Psoas muscle (tissue), 8 donors: Measurements from ENCODE around the gene SYNPR. TPM values are rescaled to one million over a fixed set of nuclear protein-coding genes. Genes with fewer than 3 reads are reported as not detected.

Experiments used
- ATAC-seq, 4 donors: fragments of 200-7000 bp; cut with Tn5 transposase; one replicate each; pipeline ENCODE4 v1.9.1; 2020; ENCODE audit warnings: moderate library complexity in 3 of 4, mild to moderate bottlenecking in 2 of 4
- DNase-seq, 2 donors: peaks; one replicate each; pipeline ENCODE4 v3.0.0-alpha.2; 2020
- H3K27ac ChIP-seq: fragments of 200-600 bp; one replicate; pipeline ENCODE4 v1.8.0; 2022
- H3K27me3 ChIP-seq, 3 donors: fragments of 200-600 bp in 1 of 3; one replicate each; pipeline versions ENCODE4 v1.6.1 to v1.8.0; 2013 to 2022; ENCODE audit warnings: low read length in 2 of 3, mild to moderate bottlenecking in 2 of 3, moderate library complexity in 1 of 3; ENCODE audit not compliant: insufficient read depth in 3 of 3
- H3K36me3 ChIP-seq, 2 donors: fragments of 200-600 bp in 1 of 2; one replicate each; pipeline versions ENCODE4 v1.6.1 to v1.8.0; 2013 to 2022; ENCODE audit warnings: low read depth in 1 of 2, mild to moderate bottlenecking in 1 of 2, moderate library complexity in 1 of 2; ENCODE audit not compliant: insufficient read depth in 1 of 2
- H3K4me1 ChIP-seq: fragments of 200-600 bp; one replicate; pipeline ENCODE4 v1.8.0; 2022
- H3K4me3 ChIP-seq: fragments of 200-600 bp; one replicate; pipeline ENCODE4 v1.8.0; 2022; ENCODE audit warnings: mild to moderate bottlenecking
- H3K9me3 ChIP-seq: fragments of 200-600 bp; one replicate; pipeline ENCODE4 v1.8.0; 2022
- CTCF ChIP-seq: fragments of 200-600 bp; IDR thresholded peaks from one replicate; pipeline ENCODE4 v1.8.0; 2022; ENCODE audit warnings: antibody characterized with exemption
- WGBS, 3 donors: extraction: QIAGEN DNeasy Blood & Tissue Kit; methylation state at CpG; one replicate each; pipeline versions ENCODE4 v1.1.6 to v1.1.7; 2013; 5-methylcytosine and 5-hydroxymethylcytosine counted together
- intact Hi-C, 2 donors: fragments of 100-400 bp; cut with DNase I; formaldehyde crosslinking; loops; one replicate each; pipeline versions ENCODE4 v1.11.0 to v1.14.2; 2022
- polyA plus RNA-seq, 3 donors: library from polyadenylated mRNA; stranded (reverse); fragments of 200-250 nt; gene quantifications; one replicate each; pipeline ENCODE4 v1.2.3, GENCODE V29; 2013
- total RNA-seq, 4 donors: library from RNA; stranded (reverse); fragmentation: NEBNext Ultra II Directional in 2 of 4; extraction: Animal tissue kit (Norgen Biotek cat#: 25700) in 2 of 4; gene quantifications; one replicate each; pipeline versions ENCODE4 v1.2.1 to v1.2.4, GENCODE V29; 2021 to 2023
- donor health status: healthy with polysubstance abuse.
- donor health status: DM: no; HTN: no; CAD: no; lungs with moderate emphysema.
- donor health status: Bipolar disorder and iron deficiency.
- donor health status: healthy.
- donor health status: DM: yes; HTN: yes; CAD: no.
- donor health status: DM: no; HTN: no; CAD: no.
- donor health status: DM: no; HTN: no; CAD: no.
- donor health status: DM: yes; HTN: yes; CAD: no.

SYNPR gene
- total and polyA plus RNA-seq, 7 donors, result 0.03 TPM; not detected in 6

- no peak overlapping the region for H3K4me3 ChIP-seq
- no peaks in the 10 kb centered on the region for H3K9me3 ChIP-seq
- no peaks in the 10 kb centered on the region for H3K27me3 ChIP-seq
- no peak for TF ChIP-seq CTCF
- DNase-seq, result no peak
- intact Hi-C loops, result no loop called here
- no peaks in the 10 kb centered on the region for H3K36me3 ChIP-seq
- H3K4me1 ChIP-seq, result no peaks in the 10 kb centered on the region
- no peak for ATAC-seq
- H3K27ac ChIP-seq, result no peak overlapping the region
Measured at GRCh38 chr3:63430875-63431274, 152.8 kb downstream of the SYNPR start.

GRCh38 chr3:63437858-63438257 is 159.8 kb downstream of the SYNPR start:
- no peaks in the 10 kb centered on the region for H3K9me3 ChIP-seq
- H3K27me3 ChIP-seq, result peaks cover 0 to under 1% (median 0%) of the 10 kb centered on the region in 3 donors
- H3K4me1 ChIP-seq, result no peaks in the 10 kb centered on the region
- no peak overlapping the region for H3K4me3 ChIP-seq
- no peak for TF ChIP-seq CTCF
- intact Hi-C loops, result no loop called here
- DNase-seq (no peak), ATAC-seq (no peak)
- no peak overlapping the region for H3K27ac ChIP-seq
- no peaks in the 10 kb centered on the region for H3K36me3 ChIP-seq
- WGBS, 3 donors, result 83 to 89% (median 87%) methylated on average over 2 of the region's 2 CpGs

- Histone ChIP-seq H3K4me1 (no peaks in the 10 kb centered on the region), H3K36me3 (no peaks in the 10 kb centered on the region), H3K27ac (no peak overlapping the region), H3K9me3 (no peaks in the 10 kb centered on the region), H3K4me3 (no peak overlapping the region), H3K27me3 (peaks cover 0 to 2% (median 0%) of the 10 kb centered on the region in 3 donors)
- DNase-seq (no peak), ATAC-seq (no peak)
- intact Hi-C loops, result no loop called here
- no peak for TF ChIP-seq CTCF
Measured at GRCh38 chr3:63438826-63439371, 160.8 kb downstream of the SYNPR start.

- H3K36me3 ChIP-seq, result no peaks in the 10 kb centered on the region
- intact Hi-C loops, result no loop called here
- H3K27me3 ChIP-seq, result peaks cover 0 to 2% (median 0%) of the 10 kb centered on the region in 3 donors
- TF ChIP-seq CTCF, result no peak
- DNase-seq (no peak), ATAC-seq (no peak)
- H3K4me1 ChIP-seq, result no peaks in the 10 kb centered on the region
- H3K4me3 ChIP-seq, result no peak overlapping the region
- H3K9me3 ChIP-seq, result no peaks in the 10 kb centered on the region
- no peak overlapping the region for H3K27ac ChIP-seq
- WGBS, 3 donors, result 43 to 59% (median 43%) methylated on average over 2 of the region's 2 CpGs
Measured at GRCh38 chr3:63441262-63441661, 163.2 kb downstream of the SYNPR start.

- Histone ChIP-seq H3K9me3 (no peaks in the 10 kb centered on the region), H3K4me1 (no peaks in the 10 kb centered on the region), H3K36me3 (no peaks in the 10 kb centered on the region), H3K27me3 (peaks cover 0 to 2% (median 0%) of the 10 kb centered on the region in 3 donors), H3K27ac (no peak overlapping the region), H3K4me3 (no peak overlapping the region)
- 2 to 5% (median 3%) methylated on average over 3 of the region's 3 CpGs for WGBS, 3 donors
- ATAC-seq, result no peak
- intact Hi-C loops, result no loop called here
- no peak for DNase-seq
- TF ChIP-seq CTCF, result no peak
Measured at GRCh38 chr3:63442918-63443317, 164.8 kb downstream of the SYNPR start.
